ENCODE data around the gene DIS3L2.

DIS3L2 gene

DNA sequence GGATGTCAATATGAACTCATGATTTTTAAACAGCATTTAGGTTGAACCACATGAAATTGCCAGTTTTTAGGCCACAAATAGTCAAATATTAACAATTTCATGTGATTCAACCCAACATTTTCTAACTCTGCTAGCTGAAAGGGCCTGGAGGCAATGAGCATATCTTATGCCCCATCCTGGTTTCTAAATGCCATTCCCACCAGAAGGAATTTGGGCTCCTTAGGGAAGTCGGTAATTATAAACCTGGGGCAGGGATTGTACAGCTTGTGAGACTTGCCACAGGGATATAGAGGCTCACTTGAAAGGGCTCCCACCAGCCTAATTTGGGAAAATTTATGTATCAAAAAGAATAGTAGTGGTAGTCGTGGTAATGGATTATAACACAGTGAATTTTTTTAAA is 238.7 kb downstream of the DIS3L2 start:
- TF ChIP-seq, protein P1, sequence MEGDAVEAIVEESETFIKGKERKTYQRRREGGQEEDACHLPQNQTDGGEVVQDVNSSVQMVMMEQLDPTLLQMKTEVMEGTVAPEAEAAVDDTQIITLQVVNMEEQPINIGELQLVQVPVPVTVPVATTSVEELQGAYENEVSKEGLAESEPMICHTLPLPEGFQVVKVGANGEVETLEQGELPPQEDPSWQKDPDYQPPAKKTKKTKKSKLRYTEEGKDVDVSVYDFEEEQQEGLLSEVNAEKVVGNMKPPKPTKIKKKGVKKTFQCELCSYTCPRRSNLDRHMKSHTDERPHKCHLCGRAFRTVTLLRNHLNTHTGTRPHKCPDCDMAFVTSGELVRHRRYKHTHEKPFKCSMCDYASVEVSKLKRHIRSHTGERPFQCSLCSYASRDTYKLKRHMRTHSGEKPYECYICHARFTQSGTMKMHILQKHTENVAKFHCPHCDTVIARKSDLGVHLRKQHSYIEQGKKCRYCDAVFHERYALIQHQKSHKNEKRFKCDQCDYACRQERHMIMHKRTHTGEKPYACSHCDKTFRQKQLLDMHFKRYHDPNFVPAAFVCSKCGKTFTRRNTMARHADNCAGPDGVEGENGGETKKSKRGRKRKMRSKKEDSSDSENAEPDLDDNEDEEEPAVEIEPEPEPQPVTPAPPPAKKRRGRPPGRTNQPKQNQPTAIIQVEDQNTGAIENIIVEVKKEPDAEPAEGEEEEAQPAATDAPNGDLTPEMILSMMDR (IDR thresholded peaks at IDR 0.05): no peak

DNA sequence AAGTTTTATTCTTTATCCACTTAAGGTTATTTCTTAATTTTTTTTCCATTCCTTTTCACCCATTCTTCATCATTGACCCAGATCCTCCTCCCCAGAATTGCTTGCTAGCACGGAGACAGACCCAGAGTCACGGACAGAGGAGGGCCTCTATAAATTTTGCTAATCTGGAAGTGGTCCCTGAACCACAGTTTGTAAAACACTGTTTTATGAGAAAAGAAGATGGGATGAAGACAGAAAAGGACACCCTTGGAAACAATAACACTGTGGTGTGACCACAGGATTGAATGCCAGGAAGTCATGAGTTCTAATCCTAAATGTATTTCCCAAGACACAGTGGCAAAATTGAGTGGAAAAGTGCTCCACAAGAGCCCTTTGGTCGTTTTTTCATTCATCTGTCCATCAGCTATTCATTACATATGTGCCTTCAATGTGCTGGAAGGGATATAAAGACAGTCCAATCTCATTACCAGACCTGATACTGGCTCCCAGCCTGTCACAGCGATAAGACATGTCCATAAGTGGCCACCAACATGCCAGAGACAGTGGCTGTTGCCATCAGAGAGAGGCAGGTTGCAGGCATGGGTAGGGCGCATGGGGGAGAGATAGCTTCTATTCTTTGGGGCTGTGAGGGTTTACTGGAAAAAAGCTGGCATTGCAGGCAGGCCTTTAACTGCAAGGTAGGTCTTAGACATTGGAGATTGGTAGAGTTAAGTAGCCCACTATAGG is 241.8 kb downstream of the DIS3L2 start:
- TF ChIP-seq, protein P1 (IDR thresholded peaks at IDR 0.05): no peak

DNA sequence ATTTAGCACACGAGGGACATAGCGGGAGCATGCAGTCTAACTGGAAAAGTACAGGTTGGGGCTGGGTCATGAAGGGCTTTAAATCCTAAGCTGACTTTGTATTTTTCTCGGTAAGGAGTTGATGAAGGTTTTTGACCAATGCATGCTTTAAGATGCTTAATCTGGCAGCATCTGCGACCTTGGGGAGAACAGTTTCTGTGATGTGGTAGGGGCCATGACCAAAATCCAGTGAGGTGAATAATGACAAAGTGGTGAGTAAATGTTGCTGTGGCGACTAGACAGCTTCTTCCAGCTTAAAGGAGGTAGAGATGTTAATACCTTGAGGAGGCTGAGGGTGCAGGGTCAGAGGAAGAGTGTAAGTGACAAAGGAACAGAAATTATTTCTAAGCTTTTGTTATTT is 242.4 kb downstream of the DIS3L2 start:
- TF ChIP-seq, protein P1 (IDR thresholded peaks at IDR 0.05): no peak

DNA sequence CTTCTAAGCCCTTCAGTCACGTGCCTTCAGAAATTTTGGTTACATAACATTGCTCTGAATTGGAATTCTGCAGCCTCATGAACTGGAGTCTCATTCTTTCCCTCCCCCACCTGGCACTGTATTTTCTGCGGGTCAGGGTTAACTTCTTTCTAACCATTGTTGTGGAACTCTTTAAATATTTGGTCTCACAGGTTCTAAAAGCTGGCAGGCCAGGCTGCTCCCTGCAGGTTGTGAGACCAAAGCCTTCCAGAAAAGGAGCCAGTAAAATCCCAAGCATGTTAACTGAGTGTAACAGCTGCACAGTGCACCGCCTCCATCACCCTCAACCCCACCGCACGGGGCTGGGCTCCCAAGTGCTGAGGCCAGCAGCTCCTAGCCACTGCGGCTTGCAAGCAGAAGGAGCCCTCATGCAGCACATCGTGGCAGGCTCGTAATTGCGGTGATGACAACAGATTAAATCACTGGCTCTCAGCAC is 243.0 kb downstream of the DIS3L2 start:
- TF ChIP-seq, protein P1 (IDR thresholded peaks at IDR 0.05): no peak

DNA sequence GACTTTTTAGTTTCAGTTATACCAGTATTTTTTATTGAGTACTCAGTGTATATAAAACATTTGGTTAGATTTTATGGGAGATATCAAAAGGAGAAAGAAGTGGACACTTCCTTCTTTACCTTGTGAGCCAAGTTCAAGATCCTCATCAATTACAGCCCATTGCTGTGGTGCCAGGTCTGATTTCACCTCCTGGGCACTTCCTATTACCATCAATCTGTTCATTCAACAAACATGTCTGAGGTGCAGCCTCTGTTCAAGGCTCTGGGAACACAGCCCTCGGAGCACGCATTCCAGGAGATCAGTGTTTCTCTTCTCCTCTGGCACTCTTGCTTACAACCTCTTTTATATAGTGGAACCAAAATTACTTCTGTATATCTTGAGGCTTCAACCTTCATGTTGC is 245.7 kb downstream of the DIS3L2 start:
- TF ChIP-seq, protein P1 (IDR thresholded peaks at IDR 0.05): no peak

DNA sequence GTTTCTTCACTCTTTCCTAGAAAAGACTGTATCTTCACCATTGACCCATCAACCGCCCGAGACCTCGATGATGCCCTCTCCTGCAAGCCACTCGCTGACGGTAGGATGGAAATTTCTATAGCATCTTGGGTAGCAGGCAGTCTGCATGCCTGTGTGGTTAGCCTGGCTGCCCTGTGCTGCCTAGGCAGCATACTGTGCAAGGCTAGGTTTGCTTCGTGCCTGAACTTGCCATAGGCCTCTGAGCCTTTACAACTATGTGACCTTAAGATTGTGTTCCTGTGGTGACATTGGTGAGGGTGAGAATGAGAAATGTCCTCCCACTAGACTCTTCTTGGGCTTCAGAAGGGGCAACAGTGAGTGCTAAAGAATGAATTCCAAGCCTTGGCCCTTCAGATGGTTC is 248.8 kb downstream of the DIS3L2 start:
- TF ChIP-seq, protein P1 (IDR thresholded peaks at IDR 0.05): no peak

DNA sequence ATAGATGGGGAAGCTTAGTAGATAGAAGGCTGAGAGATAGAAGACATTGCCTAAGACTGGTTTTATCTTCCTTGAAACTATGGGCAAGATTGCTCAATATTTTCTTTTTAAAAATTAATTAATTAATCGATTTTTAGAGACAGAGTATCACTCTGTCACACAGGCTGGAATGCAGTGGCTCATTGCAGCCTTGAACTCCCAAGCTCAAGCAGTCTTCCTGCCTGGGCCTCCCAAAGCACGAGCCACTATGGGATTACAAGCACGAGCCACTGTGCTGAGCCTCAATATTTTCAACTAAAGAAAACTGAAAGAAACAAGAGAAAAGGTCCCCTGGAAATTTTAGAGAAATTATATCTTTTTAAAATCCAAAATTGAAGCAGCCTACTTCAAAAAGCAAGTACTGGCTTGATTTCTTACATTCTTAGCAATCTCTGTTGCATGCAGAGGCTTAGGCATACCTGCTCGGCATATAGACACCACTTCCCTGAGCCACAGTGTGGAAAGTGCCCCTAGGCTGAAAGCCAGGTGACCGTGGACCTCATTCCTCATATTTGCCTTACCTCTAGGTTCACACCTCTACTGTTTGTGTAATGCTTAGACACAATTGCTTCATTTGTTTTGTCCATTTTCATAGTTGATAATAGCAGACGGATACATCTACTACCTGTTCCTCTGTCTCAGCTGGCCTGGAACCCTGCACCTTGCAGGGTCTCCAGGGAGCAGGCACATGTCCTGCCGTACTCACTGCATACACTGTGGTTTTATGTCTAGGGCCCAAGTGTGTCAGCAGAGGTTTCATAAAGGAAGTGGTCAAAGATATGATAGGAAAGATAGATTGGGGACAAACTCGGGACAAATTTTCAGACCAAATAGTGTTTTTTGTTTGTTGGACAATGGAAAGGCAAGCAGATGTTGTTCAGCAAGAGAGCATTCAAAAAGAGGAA is 250.5 kb downstream of the DIS3L2 start:
- TF ChIP-seq, protein P1 (IDR thresholded peaks at IDR 0.05): no peak
